ENCODE results near the gene RNFT2.

RNFT2 gene

GRCh38 chr12:116837097-116837496 lies 99.0 kb downstream of the RNFT2 start:
- no peak for DNase-seq (ENCODE audit: low spot score)

GRCh38 chr12:116838365-116838764 lies 100.2 kb downstream of the RNFT2 start:
- DNase-seq (ENCODE audit: low spot score), result no peak

- no peak for DNase-seq (ENCODE audit: low spot score)
Observed at GRCh38 chr12:116839287-116839830, 101.2 kb downstream of the RNFT2 start.

GRCh38 chr12:116843085-116843484 lies 105.0 kb downstream of the RNFT2 start:
- no peak for DNase-seq (ENCODE audit: low spot score)

- no peak for DNase-seq (ENCODE audit: low spot score)
Observed at GRCh38 chr12:116849216-116849615, 111.1 kb downstream of the RNFT2 start.

- DNase-seq (ENCODE audit: low spot score), result no peak
Observed at GRCh38 chr12:116852303-116852702, 114.2 kb downstream of the RNFT2 start.

GRCh38 chr12:116853507-116853906 lies 115.4 kb downstream of the RNFT2 start:
- no peak for DNase-seq (ENCODE audit: low spot score)

GRCh38 chr12:116855744-116856470 lies 117.8 kb downstream of the RNFT2 start:
- no peak for DNase-seq (ENCODE audit: low spot score)

- no peak for DNase-seq (ENCODE audit: low spot score)
Observed at GRCh38 chr12:116856729-116857128, 118.6 kb downstream of the RNFT2 start.

GRCh38 chr12:116859079-116859478 lies 121.0 kb downstream of the RNFT2 start:
- no peak for DNase-seq (ENCODE audit: low spot score)

GRCh38 chr12:116860263-116860662 lies 122.1 kb downstream of the RNFT2 start:
- no peak for DNase-seq (ENCODE audit: low spot score)

GRCh38 chr12:116861320-116861719 lies 123.2 kb downstream of the RNFT2 start:
- DNase-seq (ENCODE audit: low spot score), result peak; percentile 92

GRCh38 chr12:116862167-116862566 lies 124.1 kb downstream of the RNFT2 start:
- DNase-seq (ENCODE audit: low spot score), result no peak

GRCh38 chr12:116863275-116863767 lies 125.2 kb downstream of the RNFT2 start:
- DNase-seq (ENCODE audit: low spot score), result no peak

- peak; percentile 65 for DNase-seq (ENCODE audit: low spot score)
Observed at GRCh38 chr12:116864371-116865160, 126.5 kb downstream of the RNFT2 start.

- DNase-seq (ENCODE audit: low spot score), result no peak
Observed at GRCh38 chr12:116867523-116867922, 129.4 kb downstream of the RNFT2 start.

GRCh38 chr12:116870306-116870705 lies 132.2 kb downstream of the RNFT2 start:
- no peak for DNase-seq (ENCODE audit: low spot score)

- DNase-seq (ENCODE audit: low spot score), result no peak
Observed at GRCh38 chr12:116874324-116874995, 136.3 kb downstream of the RNFT2 start.

GRCh38 chr12:116876151-116876869 lies 138.2 kb downstream of the RNFT2 start:
- no peak for DNase-seq (ENCODE audit: low spot score)

GRCh38 chr12:116878567-116879508 lies 140.7 kb downstream of the RNFT2 start:
- DNase-seq (ENCODE audit: low spot score), result no peak

All from AG08395 (cell line).